HepG2 (cell line): Measurements from ENCODE around the gene MFSD11. TPM values are rescaled to one million over a fixed set of nuclear protein-coding genes. Genes with fewer than 3 reads are reported as not detected.

Source experiments
- AGO2 ChIP-seq: fragments of 200-400 bp; formaldehyde crosslinking; optimal IDR thresholded peaks from 2 replicates; pipeline ENCODE3; 2017; ENCODE audit warnings: mild to moderate bottlenecking, low read depth, low read length, moderate library complexity
- GZF1 ChIP-seq: sonication (generic); formaldehyde crosslinking; IDR thresholded peaks from 2 replicates; pipeline ENCODE4 v1.5.1; 2020; ENCODE audit warnings: mild to moderate bottlenecking, missing genetic modification reagents
- NCOA5 ChIP-seq: sonication (generic); formaldehyde crosslinking; IDR thresholded peaks from 2 replicates; pipeline ENCODE4 v1.4.0; 2020; ENCODE audit warnings: missing genetic modification reagents
- POLR2G ChIP-seq: fragments of 200-400 bp; formaldehyde crosslinking; IDR thresholded peaks from 2 replicates; pipeline ENCODE4 v1.6.1; 2018; ENCODE audit warnings: mild to moderate bottlenecking, low read depth, low read length, moderate library complexity
- RBFOX2 ChIP-seq: fragments of 200-400 bp; formaldehyde crosslinking; IDR thresholded peaks from 2 replicates; pipeline ENCODE4 v1.6.1; 2017; ENCODE audit warnings: low read depth, mild to moderate bottlenecking, low read length
- SUZ12 ChIP-seq: fragments of 150-350 bp; IDR thresholded peaks from 2 replicates; pipeline ENCODE4 v1.6.1; 2014; ENCODE audit warnings: low read depth, low read length
- TBL1XR1 ChIP-seq: fragments of 150-350 bp; IDR thresholded peaks from 2 replicates; pipeline ENCODE4 v1.6.1; 2014; ENCODE audit warnings: borderline replicate concordance, low read length; ENCODE audit not compliant: partially characterized antibody
- TIGD3 ChIP-seq: sonication (generic); formaldehyde crosslinking; IDR thresholded peaks from 2 replicates; pipeline ENCODE4 v1.5.1; 2020; ENCODE audit warnings: mild to moderate bottlenecking, missing genetic modification reagents, borderline replicate concordance
- XBP1 ChIP-seq: sonication (generic); formaldehyde crosslinking; IDR thresholded peaks from 2 replicates; pipeline ENCODE4 v1.5.0; 2020; ENCODE audit warnings: missing genetic modification reagents
- ZC3H13 ChIP-seq: sonication (generic); formaldehyde crosslinking; IDR thresholded peaks from 2 replicates; pipeline ENCODE4 v1.8.1; 2023; ENCODE audit warnings: mild to moderate bottlenecking, missing genetic modification reagents, moderate library complexity
- ZC3H4 ChIP-seq: sonication (generic); formaldehyde crosslinking; IDR thresholded peaks from 2 replicates; pipeline ENCODE4 v1.4.0; 2020; ENCODE audit warnings: missing genetic modification reagents, borderline replicate concordance
- ZFP1 ChIP-seq: IDR thresholded peaks from 2 replicates; pipeline ENCODE4 v1.6.1; 2016
- ZFP36L1 ChIP-seq: sonication (generic); formaldehyde crosslinking; IDR thresholded peaks from 2 replicates; pipeline ENCODE4 v1.8.0; 2022; ENCODE audit warnings: mild to moderate bottlenecking, missing genetic modification reagents, moderate library complexity
- ZNF468 ChIP-seq: sonication (generic); formaldehyde crosslinking; IDR thresholded peaks from 2 replicates; pipeline ENCODE4 v1.8.0; 2022; ENCODE audit warnings: mild to moderate bottlenecking, moderate library complexity, missing genetic modification reagents
- ZNF543 ChIP-seq: sonication (generic); formaldehyde crosslinking; IDR thresholded peaks from 2 replicates; pipeline ENCODE4 v1.4.0; 2020; ENCODE audit warnings: mild to moderate bottlenecking, missing genetic modification reagents
- ZNF550 ChIP-seq: sonication (generic); formaldehyde crosslinking; IDR thresholded peaks from 2 replicates; pipeline ENCODE4 v1.4.0; 2020; ENCODE audit warnings: mild to moderate bottlenecking, missing genetic modification reagents, borderline replicate concordance
- ZNF589 ChIP-seq: sonication (generic); formaldehyde crosslinking; conservative IDR thresholded peaks from 2 replicates; pipeline ENCODE4 v1.8.0; 2022; ENCODE audit warnings: mild to moderate bottlenecking, moderate library complexity, missing genetic modification reagents
- ZNF704 ChIP-seq: sonication (generic); formaldehyde crosslinking; IDR thresholded peaks from 2 replicates; pipeline ENCODE4 v1.8.1; 2023; ENCODE audit warnings: mild to moderate bottlenecking, inconsistent platforms, moderate library complexity, missing genetic modification reagents, borderline replicate concordance
- ZSCAN25 ChIP-seq: sonication (generic); formaldehyde crosslinking; IDR thresholded peaks from 2 replicates; pipeline ENCODE4 v1.8.0; 2022; ENCODE audit warnings: mild to moderate bottlenecking, missing genetic modification reagents
- polyA plus RNA-seq, 8 experiments: library from polyadenylated mRNA; depleted of rRNA in 3 of 8; stranded (reverse) in 7 of 8; unstranded in 1 of 8; fragments of >200 nt; fragmentation: Illumina TruSeq in 4 of 8; extraction: Trizol in 4 of 8; gene quantifications; 2 replicates each; pipeline versions ENCODE4 v1.2.1 to v1.2.3, GENCODE V29; 2011 to 2016; ENCODE audit warnings: low read depth in 4 of 8, missing spikeins in 1 of 8, mixed read lengths in 1 of 8; ENCODE audit not compliant: insufficient read depth in 1 of 8
- total RNA-seq, 5 experiments: library from RNA; depleted of rRNA; stranded (reverse); fragments of >200 nt; fragmentation: Illumina TruSeq; extraction: Trizol; gene quantifications; 2 replicates each; pipeline ENCODE4 v1.2.3, GENCODE V29; 2016; ENCODE audit warnings: low read depth in 1 of 5
- TF ChIP-seq, protein P1 (sequence below): sonication (generic); formaldehyde crosslinking; conservative IDR thresholded peaks from 2 replicates; pipeline ENCODE4 v1.4.0; 2020; ENCODE audit warnings: missing genetic modification reagents
- TF ChIP-seq, protein P2 (sequence below): IDR thresholded peaks from 2 replicates; pipeline ENCODE4 v1.6.1; 2012; ENCODE audit warnings: inconsistent platforms
- TF ChIP-seq, protein P3 (sequence below): sonication (generic); formaldehyde crosslinking; IDR thresholded peaks from 2 replicates; pipeline ENCODE4 v1.5.0; 2020; ENCODE audit warnings: mild to moderate bottlenecking, missing genetic modification reagents, borderline replicate concordance

Gene MFSD11
- total and polyA plus RNA-seq, 2 of the 13 experiments (the other 11 are each of a cell fraction or from before 2014, with no cell fraction given): 26.1 to 36.3 TPM

- TF ChIP-seq, protein P1, sequence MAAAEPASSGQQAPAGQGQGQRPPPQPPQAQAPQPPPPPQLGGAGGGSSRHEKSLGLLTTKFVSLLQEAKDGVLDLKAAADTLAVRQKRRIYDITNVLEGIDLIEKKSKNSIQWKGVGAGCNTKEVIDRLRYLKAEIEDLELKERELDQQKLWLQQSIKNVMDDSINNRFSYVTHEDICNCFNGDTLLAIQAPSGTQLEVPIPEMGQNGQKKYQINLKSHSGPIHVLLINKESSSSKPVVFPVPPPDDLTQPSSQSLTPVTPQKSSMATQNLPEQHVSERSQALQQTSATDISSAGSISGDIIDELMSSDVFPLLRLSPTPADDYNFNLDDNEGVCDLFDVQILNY (CRISPR knock-in tag): no peak
- TF ChIP-seq ZNF589 (CRISPR knock-in tag) (no peak), RBFOX2 (peak; percentile 65), ZNF550 (CRISPR knock-in tag) (no peak), AGO2 (peak; percentile 89), TIGD3 (no peak), NCOA5 (CRISPR knock-in tag) (no peak), XBP1 (CRISPR knock-in tag) (no peak), ZNF704 (CRISPR knock-in tag) (no peak), SUZ12 (no peak), ZFP36L1 (no peak), GZF1 (CRISPR knock-in tag) (no peak), ZC3H4 (CRISPR knock-in tag) (peak; percentile 91; the same call in 1 of the 2 replicates), TBL1XR1 (no peak), POLR2G (peak; percentile 72), ZC3H13 (CRISPR knock-in tag) (peak; percentile 82; the same call in 1 of the 2 replicates), ZFP1 (CRISPR knock-in tag) (no peak), ZSCAN25 (CRISPR knock-in tag) (no peak), ZNF543 (CRISPR knock-in tag) (no peak), ZNF468 (no peak)
- TF ChIP-seq, protein P2, sequence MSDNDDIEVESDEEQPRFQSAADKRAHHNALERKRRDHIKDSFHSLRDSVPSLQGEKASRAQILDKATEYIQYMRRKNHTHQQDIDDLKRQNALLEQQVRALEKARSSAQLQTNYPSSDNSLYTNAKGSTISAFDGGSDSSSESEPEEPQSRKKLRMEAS: 0 out of 2 replicates have a peak, but pooled peaks have one; percentile 16
- TF ChIP-seq, protein P3, sequence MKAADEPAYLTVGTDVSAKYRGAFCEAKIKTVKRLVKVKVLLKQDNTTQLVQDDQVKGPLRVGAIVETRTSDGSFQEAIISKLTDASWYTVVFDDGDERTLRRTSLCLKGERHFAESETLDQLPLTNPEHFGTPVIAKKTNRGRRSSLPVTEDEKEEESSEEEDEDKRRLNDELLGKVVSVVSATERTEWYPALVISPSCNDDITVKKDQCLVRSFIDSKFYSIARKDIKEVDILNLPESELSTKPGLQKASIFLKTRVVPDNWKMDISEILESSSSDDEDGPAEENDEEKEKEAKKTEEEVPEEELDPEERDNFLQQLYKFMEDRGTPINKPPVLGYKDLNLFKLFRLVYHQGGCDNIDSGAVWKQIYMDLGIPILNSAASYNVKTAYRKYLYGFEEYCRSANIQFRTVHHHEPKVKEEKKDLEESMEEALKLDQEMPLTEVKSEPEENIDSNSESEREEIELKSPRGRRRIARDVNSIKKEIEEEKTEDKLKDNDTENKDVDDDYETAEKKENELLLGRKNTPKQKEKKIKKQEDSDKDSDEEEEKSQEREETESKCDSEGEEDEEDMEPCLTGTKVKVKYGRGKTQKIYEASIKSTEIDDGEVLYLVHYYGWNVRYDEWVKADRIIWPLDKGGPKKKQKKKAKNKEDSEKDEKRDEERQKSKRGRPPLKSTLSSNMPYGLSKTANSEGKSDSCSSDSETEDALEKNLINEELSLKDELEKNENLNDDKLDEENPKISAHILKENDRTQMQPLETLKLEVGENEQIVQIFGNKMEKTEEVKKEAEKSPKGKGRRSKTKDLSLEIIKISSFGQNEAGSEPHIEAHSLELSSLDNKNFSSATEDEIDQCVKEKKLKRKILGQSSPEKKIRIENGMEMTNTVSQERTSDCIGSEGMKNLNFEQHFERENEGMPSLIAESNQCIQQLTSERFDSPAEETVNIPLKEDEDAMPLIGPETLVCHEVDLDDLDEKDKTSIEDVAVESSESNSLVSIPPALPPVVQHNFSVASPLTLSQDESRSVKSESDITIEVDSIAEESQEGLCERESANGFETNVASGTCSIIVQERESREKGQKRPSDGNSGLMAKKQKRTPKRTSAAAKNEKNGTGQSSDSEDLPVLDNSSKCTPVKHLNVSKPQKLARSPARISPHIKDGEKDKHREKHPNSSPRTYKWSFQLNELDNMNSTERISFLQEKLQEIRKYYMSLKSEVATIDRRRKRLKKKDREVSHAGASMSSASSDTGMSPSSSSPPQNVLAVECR (CRISPR knock-in tag): no peak
These were observed 4.9 kb upstream of the MFSD11 start (continued) for GRCh38 chr17:76732734-76733617.
